K562 (cell line): Measurements from ENCODE around the gene ITPRIP.

Experiments used
- MXI1 ChIP-seq: IDR thresholded peaks from 2 replicates; pipeline ENCODE4 v1.6.1; 2011; ENCODE audit warnings: low read depth, mild to moderate bottlenecking, improper control_type of control experiment, low read length
- TBL1XR1 ChIP-seq, 2 experiments: IDR thresholded peaks; 2 replicates each; pipeline ENCODE4 v1.6.1; 2012; ENCODE audit warnings: improper control_type of control experiment in 2 of 2, low read length in 2 of 2, mild to moderate bottlenecking in 1 of 2
- ZBTB2 ChIP-seq: fragments of 450-650 bp; IDR thresholded peaks from 2 replicates; pipeline ENCODE4 v1.6.1; 2016; ENCODE audit warnings: antibody characterized with exemption
- TF ChIP-seq, protein P1 (sequence below), 3 experiments: IDR thresholded peaks in 2 of 3; conservative IDR thresholded peaks in 1 of 3; 2 replicates each; pipeline ENCODE4 v1.5.1; 2011 to 2012; ENCODE audit warnings: low read length in 3 of 3, mild to moderate bottlenecking in 3 of 3, control low read depth in 2 of 3, improper control_type of control experiment in 1 of 3, inconsistent platforms in 1 of 3, low read depth in 1 of 3, mixed read lengths in 1 of 3, moderate library complexity in 1 of 3; ENCODE audit not compliant: insufficient read depth in 2 of 3

DNA sequence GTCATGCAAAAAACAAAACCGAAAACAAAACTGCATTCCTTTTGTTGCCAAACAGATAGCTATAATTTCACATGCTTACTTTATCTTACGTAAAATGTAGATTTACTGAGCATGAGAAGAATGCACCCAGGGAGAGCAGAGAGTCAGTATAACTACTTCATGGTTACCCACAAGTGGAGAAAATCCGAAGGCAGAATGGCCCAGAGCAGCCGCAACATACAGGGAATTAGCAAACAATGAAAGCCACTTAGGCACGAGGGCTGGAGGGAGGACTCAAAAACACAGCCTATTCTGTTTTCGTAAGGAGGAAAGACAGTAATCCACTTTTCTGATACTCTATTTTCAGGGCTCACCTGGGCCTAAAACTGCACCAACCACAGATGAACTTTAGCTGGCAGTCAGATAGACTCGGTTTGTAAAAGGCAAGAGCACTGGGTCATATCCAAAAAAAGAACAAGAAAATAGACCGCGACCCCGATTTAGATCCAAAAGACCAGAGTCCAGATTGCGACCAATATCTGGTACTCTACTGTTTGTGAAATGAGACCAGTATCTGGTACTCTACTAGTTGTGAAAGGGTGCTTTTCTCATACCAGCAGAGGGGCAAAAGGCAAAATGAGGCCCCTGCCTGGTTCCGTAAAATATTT, 1.3 kb downstream of the ITPRIP start:
- TF ChIP-seq MXI1 (no peak), ZBTB2 (no peak), TBL1XR1 (IDR thresholded peaks at IDR 0.05; ENCODE audit: low read length in 2 of 2) (no peak)
- TF ChIP-seq, protein P1, sequence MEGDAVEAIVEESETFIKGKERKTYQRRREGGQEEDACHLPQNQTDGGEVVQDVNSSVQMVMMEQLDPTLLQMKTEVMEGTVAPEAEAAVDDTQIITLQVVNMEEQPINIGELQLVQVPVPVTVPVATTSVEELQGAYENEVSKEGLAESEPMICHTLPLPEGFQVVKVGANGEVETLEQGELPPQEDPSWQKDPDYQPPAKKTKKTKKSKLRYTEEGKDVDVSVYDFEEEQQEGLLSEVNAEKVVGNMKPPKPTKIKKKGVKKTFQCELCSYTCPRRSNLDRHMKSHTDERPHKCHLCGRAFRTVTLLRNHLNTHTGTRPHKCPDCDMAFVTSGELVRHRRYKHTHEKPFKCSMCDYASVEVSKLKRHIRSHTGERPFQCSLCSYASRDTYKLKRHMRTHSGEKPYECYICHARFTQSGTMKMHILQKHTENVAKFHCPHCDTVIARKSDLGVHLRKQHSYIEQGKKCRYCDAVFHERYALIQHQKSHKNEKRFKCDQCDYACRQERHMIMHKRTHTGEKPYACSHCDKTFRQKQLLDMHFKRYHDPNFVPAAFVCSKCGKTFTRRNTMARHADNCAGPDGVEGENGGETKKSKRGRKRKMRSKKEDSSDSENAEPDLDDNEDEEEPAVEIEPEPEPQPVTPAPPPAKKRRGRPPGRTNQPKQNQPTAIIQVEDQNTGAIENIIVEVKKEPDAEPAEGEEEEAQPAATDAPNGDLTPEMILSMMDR (IDR thresholded peaks at IDR 0.05 in 2 of 3, conservative IDR thresholded peaks at IDR 0.05 in 1 of 3; ENCODE audit: insufficient read depth in 2 of 3, low read depth in 1 of 3, low read length in 3 of 3) = no peak
